GM13976 (cell line): Measurements from ENCODE around the gene FUT1.

Experiments
- DNase-seq: peaks from one replicate; pipeline ENCODE4 v3.0.0; 2012; ENCODE audit warnings: low spot score
- in situ Hi-C: fragments of 300-500 bp; cut with MboI; formaldehyde crosslinking; loops from one replicate; pipeline ENCODE4 v1.12.0; 2022; ENCODE audit warnings: low sequenced_read_pairs, mixed read lengths, inconsistent platforms; ENCODE audit not compliant: unreplicated experiment
- TF ChIP-seq, protein P1 (sequence below): IDR thresholded peaks from 2 replicates; pipeline ENCODE4 v1.5.1; 2012; ENCODE audit warnings: borderline replicate concordance, mild to moderate bottlenecking; ENCODE audit not compliant: insufficient read depth; ENCODE audit errors: extremely low read depth, missing control alignments, control extremely low read depth

The FUT1 gene

DNA sequence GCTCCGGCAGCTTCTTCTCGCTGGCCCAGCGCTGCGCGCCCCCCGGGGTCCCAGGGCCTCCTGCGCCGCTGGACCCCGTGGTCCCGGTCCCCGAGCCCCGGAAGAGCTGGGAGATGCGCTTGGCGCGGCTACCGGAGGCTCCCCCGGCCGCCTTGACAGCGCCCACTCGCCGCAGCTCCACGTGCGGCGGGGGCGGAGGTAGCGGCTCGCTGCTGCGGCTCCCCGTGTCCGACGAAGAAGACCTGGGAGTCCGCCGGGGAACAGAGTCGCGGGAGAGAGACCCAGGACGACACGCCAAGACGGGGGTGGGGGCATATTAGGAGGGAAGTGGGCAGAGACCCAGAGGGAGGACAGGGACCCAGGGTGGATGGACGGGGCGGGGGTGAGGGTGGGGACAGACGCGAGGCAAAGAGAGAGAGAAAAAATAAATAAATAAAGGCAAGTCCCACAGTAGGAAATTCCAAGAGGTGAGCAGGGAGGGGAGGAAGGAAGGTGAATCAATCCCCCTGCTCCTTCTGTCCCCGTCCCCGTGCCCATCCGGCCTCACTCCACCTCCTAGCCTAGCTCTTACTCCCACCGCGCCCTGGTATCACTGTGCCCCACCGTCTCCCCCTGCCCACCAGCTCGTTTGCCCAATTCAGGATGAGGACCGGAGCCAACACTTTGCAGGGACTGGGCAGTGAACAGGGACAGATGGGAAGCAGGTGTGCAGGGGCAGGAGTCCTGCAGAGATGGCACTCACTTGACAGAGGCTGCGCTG is 12.9 kb downstream of the FUT1 start:
- no peak for DNase-seq
- in situ Hi-C loops: no loop called here
- TF ChIP-seq, protein P1, sequence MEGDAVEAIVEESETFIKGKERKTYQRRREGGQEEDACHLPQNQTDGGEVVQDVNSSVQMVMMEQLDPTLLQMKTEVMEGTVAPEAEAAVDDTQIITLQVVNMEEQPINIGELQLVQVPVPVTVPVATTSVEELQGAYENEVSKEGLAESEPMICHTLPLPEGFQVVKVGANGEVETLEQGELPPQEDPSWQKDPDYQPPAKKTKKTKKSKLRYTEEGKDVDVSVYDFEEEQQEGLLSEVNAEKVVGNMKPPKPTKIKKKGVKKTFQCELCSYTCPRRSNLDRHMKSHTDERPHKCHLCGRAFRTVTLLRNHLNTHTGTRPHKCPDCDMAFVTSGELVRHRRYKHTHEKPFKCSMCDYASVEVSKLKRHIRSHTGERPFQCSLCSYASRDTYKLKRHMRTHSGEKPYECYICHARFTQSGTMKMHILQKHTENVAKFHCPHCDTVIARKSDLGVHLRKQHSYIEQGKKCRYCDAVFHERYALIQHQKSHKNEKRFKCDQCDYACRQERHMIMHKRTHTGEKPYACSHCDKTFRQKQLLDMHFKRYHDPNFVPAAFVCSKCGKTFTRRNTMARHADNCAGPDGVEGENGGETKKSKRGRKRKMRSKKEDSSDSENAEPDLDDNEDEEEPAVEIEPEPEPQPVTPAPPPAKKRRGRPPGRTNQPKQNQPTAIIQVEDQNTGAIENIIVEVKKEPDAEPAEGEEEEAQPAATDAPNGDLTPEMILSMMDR: no peak

DNA sequence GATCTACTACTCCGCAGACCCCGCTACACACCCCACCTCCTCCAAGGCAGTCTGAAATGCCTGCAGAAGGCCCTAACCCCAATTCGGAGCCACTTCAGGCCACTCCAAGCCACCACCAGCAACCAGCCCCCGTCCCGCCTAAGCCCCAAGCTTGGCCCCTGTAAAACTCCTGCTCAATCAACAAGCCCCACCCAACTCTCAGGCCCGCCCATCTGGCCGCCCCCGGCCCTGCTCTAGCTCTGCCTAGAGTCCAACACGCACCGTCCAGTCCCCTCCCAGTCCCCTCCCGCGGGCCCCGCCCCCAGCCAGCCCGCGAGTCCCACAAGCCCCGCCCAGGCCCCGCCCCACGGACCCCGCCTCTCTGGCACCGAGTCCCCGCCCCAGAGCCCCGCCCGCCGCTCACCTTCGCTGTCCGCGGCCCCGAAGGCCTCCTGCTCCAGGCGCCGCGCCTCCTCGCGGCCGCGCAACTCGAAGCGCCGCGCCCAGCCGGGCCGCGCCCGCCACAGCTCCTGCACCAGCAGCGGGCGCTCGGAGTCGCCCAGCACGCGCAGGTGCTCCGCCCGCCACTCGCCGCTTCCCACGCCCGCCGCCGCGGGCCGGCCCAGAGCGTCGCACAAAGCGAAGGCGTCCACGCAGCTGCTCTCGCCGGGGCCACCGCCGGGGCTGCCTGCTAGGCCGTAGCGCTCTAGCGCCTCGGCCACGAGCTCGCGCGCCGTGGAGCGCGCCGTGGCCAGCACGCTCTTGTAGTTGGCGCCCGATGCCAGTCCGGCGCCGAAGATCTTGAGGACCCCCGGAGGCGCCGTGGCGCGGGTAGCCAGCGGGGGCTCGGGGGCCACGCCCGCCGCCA is 13.7 kb downstream of the FUT1 start:
- in situ Hi-C loops: no loop called here
- TF ChIP-seq, protein P1: peak; percentile 75
- DNase-seq: peak; percentile 100

DNA sequence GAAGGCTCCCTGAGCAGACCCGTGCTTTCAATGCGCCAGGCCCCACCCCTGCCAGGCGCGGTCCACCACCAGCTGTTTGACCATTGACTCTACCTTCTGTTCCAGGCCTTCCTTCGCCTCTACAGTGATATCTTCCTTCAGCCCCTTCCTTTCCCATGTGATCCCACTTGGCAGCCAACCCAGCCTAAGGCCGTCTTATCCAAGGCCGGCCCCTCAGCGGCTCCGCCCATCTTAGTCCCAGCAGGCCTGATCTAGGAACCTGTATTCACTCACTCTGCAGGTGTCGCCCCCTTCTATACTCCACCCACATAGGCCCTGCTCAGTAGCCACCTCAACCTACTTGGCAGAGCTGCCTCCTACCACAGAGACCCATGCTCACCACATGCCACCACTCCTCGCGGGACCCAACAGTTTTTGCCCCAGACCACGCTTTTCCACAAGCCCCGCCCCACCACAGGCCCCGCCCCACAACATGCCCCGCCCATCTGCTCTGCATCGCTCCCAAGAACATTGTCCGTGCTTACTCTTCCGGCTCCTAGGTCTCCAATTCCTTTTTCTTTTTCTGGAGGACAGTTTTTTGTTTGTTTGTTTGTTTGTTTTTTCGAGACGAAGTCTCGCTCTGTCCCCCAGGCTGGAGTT is 15.0 kb downstream of the FUT1 start:
- no peak for DNase-seq
- TF ChIP-seq, protein P1: no peak
- in situ Hi-C loops: no loop called here

DNA sequence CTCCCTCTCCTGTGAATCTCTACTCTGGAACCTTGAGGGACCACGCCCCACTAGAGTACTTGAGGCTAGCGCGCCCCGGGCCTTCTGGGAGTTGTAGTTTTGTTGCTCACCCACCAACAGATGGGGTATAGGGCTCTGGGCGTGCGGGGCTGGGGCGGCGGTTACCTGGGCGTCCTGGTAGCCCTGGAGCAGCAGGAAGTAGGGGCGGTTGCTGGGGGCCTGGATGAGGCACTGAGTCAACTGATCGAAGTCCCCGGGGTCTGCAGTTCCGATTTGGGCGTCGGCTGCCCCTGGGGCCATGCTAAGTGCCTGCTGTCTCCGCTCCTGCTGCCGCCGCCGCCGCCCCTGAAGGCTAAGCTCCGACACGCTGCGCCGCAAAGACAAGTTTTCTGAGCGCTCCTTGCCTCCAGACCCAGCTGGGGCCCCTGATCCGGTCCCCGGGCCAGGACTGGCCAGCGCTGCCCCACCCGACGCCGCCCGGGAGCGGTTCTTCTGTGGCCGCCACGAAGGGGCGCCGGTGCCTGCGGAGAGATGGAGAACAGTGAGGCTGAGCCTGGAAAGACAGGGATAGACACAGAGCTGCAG is 17.3 kb downstream of the FUT1 start:
- DNase-seq: no peak
- in situ Hi-C loops: no loop called here
- TF ChIP-seq, protein P1: no peak

DNA sequence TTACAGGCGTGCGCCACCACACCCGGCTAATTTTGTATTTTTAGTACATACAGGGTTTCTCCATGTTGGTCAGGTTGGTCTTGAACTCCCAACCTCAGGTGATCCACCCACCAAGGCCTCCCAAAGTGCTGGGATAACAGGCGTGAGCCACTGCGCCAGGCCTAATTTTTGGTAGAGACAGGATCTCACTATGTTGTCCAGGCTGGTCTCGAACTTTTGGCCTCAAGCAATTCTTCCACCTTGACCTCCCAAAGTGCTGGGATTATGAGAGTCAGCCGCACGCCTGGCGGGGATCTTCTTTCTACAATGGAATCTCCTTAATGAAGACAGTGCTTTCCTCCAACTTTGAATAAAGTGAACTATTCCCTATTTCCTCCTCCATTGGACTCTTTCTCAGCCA is 17.8 kb downstream of the FUT1 start:
- no peak for DNase-seq
- TF ChIP-seq, protein P1: no peak
- in situ Hi-C loops: no loop called here

DNA sequence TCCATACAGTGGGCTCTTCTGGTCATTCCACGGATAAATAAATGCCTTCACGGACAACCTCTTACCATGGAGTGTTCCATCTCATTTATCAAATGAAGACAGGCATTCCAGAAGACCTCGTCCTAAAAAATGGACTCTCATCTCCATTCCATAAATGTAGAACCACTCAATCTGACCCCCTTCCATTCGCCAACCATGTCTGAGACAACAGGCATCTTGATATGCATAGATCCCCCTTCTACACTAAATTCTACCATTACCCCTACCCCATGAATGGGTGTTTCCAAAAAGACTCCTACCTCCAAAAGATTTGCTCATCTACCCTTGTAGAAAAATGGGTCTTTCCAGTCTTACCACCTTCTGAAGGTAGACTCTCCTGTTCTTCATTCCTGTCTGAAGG is 21.0 kb downstream of the FUT1 start:
- in situ Hi-C loops: no loop called here
- no peak for DNase-seq
- TF ChIP-seq, protein P1: no peak
